H1 (cell line): ENCODE measurements around the gene EPRS1. TPM values are rescaled to one million over a fixed set of nuclear protein-coding genes. Genes with fewer than 3 reads are reported as not detected.

Experiments
- ASH2L ChIP-seq: fragments of 200-600, 300-600 bp; sonication (generic); IDR thresholded peaks from one replicate; pipeline ENCODE4 v1.7.1; 2017; ENCODE audit warnings: low read length
- EZH2 ChIP-seq: fragments of 200-600 bp; sonication (generic); IDR thresholded peaks from 2 replicates; pipeline ENCODE4 v1.7.1; 2012; ENCODE audit warnings: low read depth, mild to moderate bottlenecking, moderate library complexity, low read length, inconsistent platforms; ENCODE audit not compliant: severe bottlenecking
- NANOG ChIP-seq: IDR thresholded peaks from 2 replicates; pipeline ENCODE4 v1.6.1; 2011; ENCODE audit warnings: low read length, low read depth, mild to moderate bottlenecking, inconsistent platforms; ENCODE audit not compliant: insufficient read depth, poor library complexity, severe bottlenecking
- TAF7 ChIP-seq: optimal IDR thresholded peaks from 2 replicates; pipeline ENCODE3; 2011; ENCODE audit warnings: low read depth, mild to moderate bottlenecking, inconsistent platforms, low read length, moderate library complexity, borderline replicate concordance
- polyA plus RNA-seq, 7 experiments: library from polyadenylated mRNA; depleted of rRNA in 3 of 7; stranded (reverse) in 5 of 7; unstranded in 2 of 7; fragments of >200 nt in 5 of 7; fragments of 200-250 nt in 2 of 7; gene quantifications; 1 replicate in 5 of 7; 2 replicates in 1 of 7; 4 replicates in 1 of 7; pipeline versions ENCODE4 v1.2.1 to v1.2.3, GENCODE V29; 2011 to 2013; ENCODE audit warnings: missing spikeins in 2 of 7, mixed read lengths in 2 of 7
- total RNA-seq: library from RNA; stranded (reverse); fragmentation: NEBNext Ultra II Directional; extraction: Animal tissue kit (Norgen Biotek cat#: 25700); gene quantifications from 2 replicates; pipeline ENCODE4 v1.2.1, GENCODE V29; 2021
- TF ChIP-seq, protein P1 (sequence below): IDR thresholded peaks from 2 replicates; pipeline ENCODE4 v1.6.1; 2011; ENCODE audit warnings: low read depth, mild to moderate bottlenecking, low read length; ENCODE audit not compliant: insufficient read depth
- TF ChIP-seq, protein P2 (sequence below): IDR thresholded peaks from 2 replicates; pipeline ENCODE4 v1.6.1; 2011; ENCODE audit warnings: low read length, improper control_type of control experiment

Gene EPRS1
- total and polyA plus RNA-seq, 2 of the 8 experiments (the other 6 are each of a cell fraction or from before 2014, with no cell fraction given) = 38.4 to 171 TPM

DNA sequence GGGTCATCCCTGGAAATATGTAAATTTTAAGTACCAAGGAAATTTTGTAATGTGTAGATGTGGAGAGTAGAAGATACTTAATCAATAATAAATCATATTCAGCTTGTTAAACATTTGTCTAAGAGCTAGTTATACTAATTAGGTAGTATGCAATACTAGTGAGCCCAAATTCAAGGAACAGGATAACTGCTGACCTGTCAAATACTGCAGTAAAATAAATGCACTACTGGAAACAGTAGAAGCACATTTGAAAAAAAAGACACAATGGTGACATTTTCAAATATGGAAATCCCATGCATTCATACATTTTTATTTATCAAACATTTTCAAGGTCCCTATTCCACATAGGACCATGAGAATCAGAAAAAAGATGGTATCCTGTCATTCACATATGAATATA is 27.2 kb downstream of the EPRS1 start (continued):
- TF ChIP-seq, protein P1, sequence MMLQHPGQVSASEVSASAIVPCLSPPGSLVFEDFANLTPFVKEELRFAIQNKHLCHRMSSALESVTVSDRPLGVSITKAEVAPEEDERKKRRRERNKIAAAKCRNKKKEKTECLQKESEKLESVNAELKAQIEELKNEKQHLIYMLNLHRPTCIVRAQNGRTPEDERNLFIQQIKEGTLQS = no peak
- TF ChIP-seq NANOG (no peak), EZH2 (no peak), ASH2L (no peak), TAF7 (no peak)
- TF ChIP-seq, protein P2, sequence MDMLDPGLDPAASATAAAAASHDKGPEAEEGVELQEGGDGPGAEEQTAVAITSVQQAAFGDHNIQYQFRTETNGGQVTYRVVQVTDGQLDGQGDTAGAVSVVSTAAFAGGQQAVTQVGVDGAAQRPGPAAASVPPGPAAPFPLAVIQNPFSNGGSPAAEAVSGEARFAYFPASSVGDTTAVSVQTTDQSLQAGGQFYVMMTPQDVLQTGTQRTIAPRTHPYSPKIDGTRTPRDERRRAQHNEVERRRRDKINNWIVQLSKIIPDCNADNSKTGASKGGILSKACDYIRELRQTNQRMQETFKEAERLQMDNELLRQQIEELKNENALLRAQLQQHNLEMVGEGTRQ = no peak
